Glutamatergic neuron (in vitro differentiated cells): ENCODE measurements around the gene EGLN3. TPM values are rescaled to one million over a fixed set of nuclear protein-coding genes. Genes with fewer than 3 reads are reported as not detected.

ENCODE experiments used
- DNase-seq: peaks from one replicate; pipeline ENCODE4 v3.0.0; 2022
- H3K27ac Mint-ChIP-seq: one replicate; pipeline ENCODE4 v1.8.0; 2020; ENCODE audit warnings: mild to moderate bottlenecking, mixed read lengths, inconsistent platforms; ENCODE audit not compliant: unreplicated experiment
- H3K27me3 Mint-ChIP-seq: one replicate; pipeline ENCODE4 v1.8.0; 2020; ENCODE audit warnings: mild to moderate bottlenecking, moderate library complexity, mixed read lengths, inconsistent platforms; ENCODE audit not compliant: unreplicated experiment
- H3K36me3 Mint-ChIP-seq: one replicate; pipeline ENCODE4 v1.8.0; 2020; ENCODE audit warnings: mild to moderate bottlenecking, mixed read lengths, inconsistent platforms; ENCODE audit not compliant: unreplicated experiment
- H3K4me1 Mint-ChIP-seq: one replicate; pipeline ENCODE4 v1.8.0; 2020; ENCODE audit warnings: mild to moderate bottlenecking, low read depth, mixed read lengths, inconsistent platforms; ENCODE audit not compliant: unreplicated experiment
- H3K4me3 Mint-ChIP-seq: one replicate; pipeline ENCODE4 v1.8.0; 2020; ENCODE audit warnings: mild to moderate bottlenecking, mixed read lengths, inconsistent platforms; ENCODE audit not compliant: unreplicated experiment
- H3K9me3 Mint-ChIP-seq: one replicate; pipeline ENCODE4 v1.8.0; 2020; ENCODE audit warnings: mild to moderate bottlenecking, moderate library complexity, mixed read lengths, inconsistent platforms; ENCODE audit not compliant: unreplicated experiment
- total RNA-seq: library from RNA; stranded (reverse); fragmentation: NEBNext Ultra II Directional; extraction: Animal tissue kit (Norgen Biotek cat#: 25700); gene quantifications from one replicate; pipeline ENCODE4 v1.2.1, GENCODE V29; 2021; ENCODE audit not compliant: unreplicated experiment
- TF ChIP-seq, protein P1 (sequence below): fragments of 200-600 bp; sonication (generic); IDR thresholded peaks from one replicate; pipeline ENCODE4 v1.5.0; 2021; ENCODE audit not compliant: partially characterized antibody, unreplicated experiment

Gene EGLN3
- total RNA-seq, 1 donor from 2014 or later: 1.9 TPM

DNA sequence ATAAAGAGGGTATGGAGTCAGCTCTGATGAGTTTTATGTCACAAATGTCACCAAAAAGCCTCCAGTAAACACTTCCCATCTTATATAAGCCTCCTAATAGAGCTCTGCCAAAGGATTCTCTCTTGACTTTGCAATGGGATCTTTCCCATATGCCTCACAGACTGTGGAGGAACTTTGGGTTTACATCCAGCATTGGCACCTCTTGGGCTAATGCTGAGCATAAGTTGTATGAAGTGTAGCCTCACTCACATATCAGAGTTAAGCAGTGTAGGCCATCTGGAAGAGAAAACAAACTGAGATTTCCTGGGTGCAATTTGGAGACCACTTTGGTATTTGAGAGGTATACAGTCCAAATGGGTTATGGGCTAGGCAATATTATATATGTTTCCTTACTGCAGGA lies 24.9 kb downstream of the EGLN3 start:
- H3K27ac Mint-ChIP-seq: no peak overlapping the region
- no peaks in the 10 kb centered on the region for H3K36me3 Mint-ChIP-seq

DNA sequence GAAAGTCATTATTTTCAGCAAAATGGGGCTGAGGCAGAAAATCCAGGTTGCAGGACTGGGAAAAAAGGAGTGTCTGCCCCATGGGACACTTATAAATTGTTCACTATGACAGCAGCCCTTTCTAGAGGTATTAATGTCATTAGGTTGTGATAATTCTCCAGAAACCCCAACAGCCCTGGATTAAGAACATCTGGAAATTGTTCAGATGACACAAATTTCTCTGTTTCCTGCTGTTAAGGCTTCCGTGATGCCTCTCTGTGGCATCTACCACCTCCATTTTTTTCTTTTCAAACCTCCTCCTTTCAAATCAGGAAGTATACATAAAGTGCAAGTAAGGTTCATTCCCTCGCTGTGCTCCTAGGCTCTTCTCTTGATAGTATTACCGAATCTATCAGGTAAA lies 25.6 kb downstream of the EGLN3 start:
- DNase-seq: no peak
- H3K27me3 Mint-ChIP-seq: no peaks in the 10 kb centered on the region
- TF ChIP-seq, protein P1, sequence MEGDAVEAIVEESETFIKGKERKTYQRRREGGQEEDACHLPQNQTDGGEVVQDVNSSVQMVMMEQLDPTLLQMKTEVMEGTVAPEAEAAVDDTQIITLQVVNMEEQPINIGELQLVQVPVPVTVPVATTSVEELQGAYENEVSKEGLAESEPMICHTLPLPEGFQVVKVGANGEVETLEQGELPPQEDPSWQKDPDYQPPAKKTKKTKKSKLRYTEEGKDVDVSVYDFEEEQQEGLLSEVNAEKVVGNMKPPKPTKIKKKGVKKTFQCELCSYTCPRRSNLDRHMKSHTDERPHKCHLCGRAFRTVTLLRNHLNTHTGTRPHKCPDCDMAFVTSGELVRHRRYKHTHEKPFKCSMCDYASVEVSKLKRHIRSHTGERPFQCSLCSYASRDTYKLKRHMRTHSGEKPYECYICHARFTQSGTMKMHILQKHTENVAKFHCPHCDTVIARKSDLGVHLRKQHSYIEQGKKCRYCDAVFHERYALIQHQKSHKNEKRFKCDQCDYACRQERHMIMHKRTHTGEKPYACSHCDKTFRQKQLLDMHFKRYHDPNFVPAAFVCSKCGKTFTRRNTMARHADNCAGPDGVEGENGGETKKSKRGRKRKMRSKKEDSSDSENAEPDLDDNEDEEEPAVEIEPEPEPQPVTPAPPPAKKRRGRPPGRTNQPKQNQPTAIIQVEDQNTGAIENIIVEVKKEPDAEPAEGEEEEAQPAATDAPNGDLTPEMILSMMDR: no peak
- no peak overlapping the region for H3K27ac Mint-ChIP-seq
- no peaks in the 10 kb centered on the region for H3K4me1 Mint-ChIP-seq
- H3K4me3 Mint-ChIP-seq: no peak overlapping the region
- no peaks in the 10 kb centered on the region for H3K9me3 Mint-ChIP-seq
- H3K36me3 Mint-ChIP-seq: no peaks in the 10 kb centered on the region

More for the DNA sequence above, 24.9 kb downstream of the EGLN3 start:
- H3K4me3 Mint-ChIP-seq: no peak overlapping the region
- H3K9me3 Mint-ChIP-seq: no peaks in the 10 kb centered on the region
- TF ChIP-seq, protein P1: no peak
- H3K27me3 Mint-ChIP-seq: no peaks in the 10 kb centered on the region
- H3K4me1 Mint-ChIP-seq: no peaks in the 10 kb centered on the region
- DNase-seq: no peak

DNA sequence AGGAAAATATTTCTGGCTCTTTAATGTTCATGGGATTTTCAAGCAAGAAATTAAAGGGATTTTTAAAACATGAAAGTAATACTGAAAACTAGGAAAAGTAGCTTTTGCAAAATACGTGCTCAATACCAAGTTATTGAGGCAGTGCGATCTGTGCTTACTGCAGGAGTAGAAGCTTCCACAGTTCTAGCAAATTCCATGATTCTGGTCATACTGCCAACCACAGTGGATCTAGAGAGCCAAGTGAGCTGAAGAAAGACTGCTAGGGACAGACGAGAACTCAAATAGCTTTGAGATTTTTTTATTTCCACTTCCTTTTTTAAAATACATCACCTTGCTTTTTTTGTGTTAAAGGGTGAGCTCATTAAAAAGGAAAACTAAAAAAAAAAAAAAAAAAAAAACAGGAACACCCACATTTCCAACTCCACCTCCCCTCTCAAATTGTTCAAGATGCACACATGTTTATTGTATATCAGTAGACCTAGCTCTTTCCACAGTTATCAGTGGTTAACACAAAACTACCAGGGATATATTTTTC lies 26.2 kb downstream of the EGLN3 start:
- Mint-ChIP-seq H3K4me3 (no peak overlapping the region), H3K9me3 (no peaks in the 10 kb centered on the region), H3K27me3 (no peaks in the 10 kb centered on the region), H3K4me1 (no peaks in the 10 kb centered on the region), H3K27ac (no peak overlapping the region), H3K36me3 (no peaks in the 10 kb centered on the region)
- DNase-seq: no peak
- TF ChIP-seq, protein P1: no peak

DNA sequence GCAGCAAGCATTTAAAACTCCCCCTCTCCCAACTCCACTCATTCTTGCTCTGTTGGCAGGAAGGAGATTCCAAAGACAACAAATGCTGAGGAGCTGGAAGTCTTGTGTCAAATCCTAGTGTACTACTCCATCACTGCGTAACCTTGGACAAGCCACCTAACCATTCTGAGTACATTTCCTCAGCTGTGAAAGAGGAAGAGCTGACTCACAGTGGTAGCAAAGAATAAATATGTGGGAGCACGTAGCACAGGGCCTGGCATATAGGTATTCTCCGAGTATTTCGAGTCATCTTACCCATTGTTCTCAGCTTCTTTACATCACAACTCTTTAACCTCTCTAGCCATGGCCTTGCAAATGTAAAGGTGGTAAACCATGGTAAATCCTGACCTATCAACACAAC lies 28.7 kb downstream of the EGLN3 start:
- H3K9me3 Mint-ChIP-seq: no peaks in the 10 kb centered on the region
- H3K27ac Mint-ChIP-seq: no peak overlapping the region
- DNase-seq: no peak

DNA sequence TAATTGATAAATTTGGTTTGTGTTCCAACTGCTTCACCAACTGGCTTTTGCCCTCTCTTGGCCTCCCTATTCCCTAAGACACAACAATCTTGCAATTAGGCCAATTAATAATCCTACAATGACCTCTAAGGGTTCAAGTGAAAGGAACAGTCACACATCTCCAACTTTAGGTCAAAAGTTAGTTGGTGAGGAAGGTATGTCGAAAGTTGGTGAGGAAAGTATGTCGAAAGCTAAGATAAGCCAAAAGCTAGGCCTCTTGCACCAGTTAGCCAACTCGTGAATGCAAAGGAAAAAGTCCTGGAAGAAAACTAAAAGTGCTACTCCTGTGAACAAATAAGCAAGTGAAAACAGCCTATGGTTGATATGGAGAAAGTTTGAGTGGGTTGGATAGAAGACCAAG lies 32.6 kb downstream of the EGLN3 start:
- Mint-ChIP-seq H3K27me3 (no peaks in the 10 kb centered on the region), H3K4me1 (peaks cover 2% of the 10 kb centered on the region), H3K36me3 (no peaks in the 10 kb centered on the region), H3K9me3 (no peaks in the 10 kb centered on the region), H3K27ac (no peak overlapping the region), H3K4me3 (no peak overlapping the region)
- TF ChIP-seq, protein P1: no peak
- DNase-seq: no peak

More for the DNA sequence above, 28.7 kb downstream of the EGLN3 start:
- Mint-ChIP-seq H3K4me3 (no peak overlapping the region), H3K4me1 (no peaks in the 10 kb centered on the region), H3K36me3 (no peaks in the 10 kb centered on the region), H3K27me3 (no peaks in the 10 kb centered on the region)
- TF ChIP-seq, protein P1: no peak
